UCSD-AML1 (cell line): Measurements from ENCODE around the gene RIN1.
A peak's percentile ranks its signal among the peaks of the same experiment; 100 is the strongest.
"Not testable (repeated sequence)": the region's sequence is repeated elsewhere in the genome, so short reads cannot be mapped to it uniquely, and the experiment has no call there.

ENCODE experiments used
- DNase-seq: peaks from one replicate; lab custom pipeline; 2025; ENCODE audit not compliant: unreplicated experiment; lab: John Stamatoyannopoulos, UW

Gene RIN1

GRCh38 chr11:66360406-66361073 lies 24.3 kb upstream of the RIN1 start:
- DNase-seq = no peak

- DNase-seq = no peak
These were observed 23.4 kb upstream of the RIN1 start for GRCh38 chr11:66359662-66360087.

GRCh38 chr11:66350560-66351235 lies 14.5 kb upstream of the RIN1 start:
- not testable (repeated sequence) for DNase-seq

- DNase-seq = no peak
These were observed 12.8 kb upstream of the RIN1 start for GRCh38 chr11:66349084-66349386.

GRCh38 chr11:66347425-66348276 lies 11.4 kb upstream of the RIN1 start, which contains the start of gene B4GAT1:
Gene B4GAT1 (minus strand): TSS chr11:66347629. CDS start chr11:66347545, 84 bp downstream.
- DNase-seq = peak; percentile 90

GRCh38 chr11:66346476-66347424 lies 10.5 kb upstream of the RIN1 start:
- DNase-seq = no peak

GRCh38 chr11:66345316-66345649 lies 9.0 kb upstream of the RIN1 start:
- no peak for DNase-seq

GRCh38 chr11:66344550-66345315 lies 8.5 kb upstream of the RIN1 start, which contains the start of gene BRMS1:
Gene BRMS1 (minus strand): TSS chr11:66345104. CDS start chr11:66342234, 2,870 bp downstream.
- peak; percentile 93 for DNase-seq

- DNase-seq = no peak
These were observed 6.9 kb upstream of the RIN1 start for GRCh38 chr11:66343176-66343575.

GRCh38 chr11:66341502-66342126 lies 5.4 kb upstream of the RIN1 start:
- DNase-seq = no peak

GRCh38 chr11:66340596-66341501 lies 4.6 kb upstream of the RIN1 start:
- DNase-seq = no peak

- DNase-seq = no peak
These were observed 3.7 kb upstream of the RIN1 start for GRCh38 chr11:66339686-66340483.

- no peak for DNase-seq
These were observed 3.0 kb upstream of the RIN1 start for GRCh38 chr11:66339162-66339675.

- DNase-seq = no peak
These were observed 2.3 kb upstream of the RIN1 start for GRCh38 chr11:66338276-66339161.

- no peak for DNase-seq
These were observed 1.1 kb upstream of the RIN1 start for GRCh38 chr11:66337103-66337899.
